Osteocyte (in vitro differentiated cells): Measurements from ENCODE around the gene ANO6. TPM values are rescaled to one million over a fixed set of nuclear protein-coding genes. Genes with fewer than 3 reads are reported as not detected.

Experiments
- DNase-seq: peaks from one replicate; pipeline ENCODE4 v3.0.0; 2021; ENCODE audit warnings: mixed read lengths; ENCODE audit not compliant: unreplicated experiment; ENCODE audit errors: extremely low spot score
- H3K27ac Mint-ChIP-seq: one replicate; pipeline ENCODE4 v1.8.0; 2021; ENCODE audit warnings: mild to moderate bottlenecking, mixed read lengths; ENCODE audit not compliant: unreplicated experiment
- H3K27me3 Mint-ChIP-seq: one replicate; pipeline ENCODE4 v1.8.0; 2021; ENCODE audit warnings: mixed read lengths; ENCODE audit not compliant: unreplicated experiment
- H3K36me3 Mint-ChIP-seq: one replicate; pipeline ENCODE4 v1.8.0; 2021; ENCODE audit warnings: mixed read lengths; ENCODE audit not compliant: unreplicated experiment
- H3K4me1 Mint-ChIP-seq: one replicate; pipeline ENCODE4 v1.8.0; 2021; ENCODE audit warnings: mixed read lengths; ENCODE audit not compliant: unreplicated experiment
- H3K4me3 Mint-ChIP-seq: one replicate; pipeline ENCODE4 v1.8.0; 2021; ENCODE audit warnings: mild to moderate bottlenecking, moderate library complexity, mixed read lengths; ENCODE audit not compliant: unreplicated experiment
- H3K9me3 Mint-ChIP-seq: one replicate; pipeline ENCODE4 v1.8.0; 2021; ENCODE audit warnings: mixed read lengths; ENCODE audit not compliant: unreplicated experiment
- total RNA-seq: library from RNA; stranded (reverse); gene quantifications from 2 replicates; pipeline ENCODE4 v1.2.1, GENCODE V29; 2021
- TF ChIP-seq, protein P1 (sequence below): fragments of 200-600 bp; sonication (generic); IDR thresholded peaks from 2 replicates; pipeline ENCODE4 v1.5.0; 2021; ENCODE audit warnings: antibody characterized with exemption, mild to moderate bottlenecking, moderate library complexity

ANO6 gene
- total RNA-seq, 1 donor from 2014 or later, result 65.5 TPM

DNA sequence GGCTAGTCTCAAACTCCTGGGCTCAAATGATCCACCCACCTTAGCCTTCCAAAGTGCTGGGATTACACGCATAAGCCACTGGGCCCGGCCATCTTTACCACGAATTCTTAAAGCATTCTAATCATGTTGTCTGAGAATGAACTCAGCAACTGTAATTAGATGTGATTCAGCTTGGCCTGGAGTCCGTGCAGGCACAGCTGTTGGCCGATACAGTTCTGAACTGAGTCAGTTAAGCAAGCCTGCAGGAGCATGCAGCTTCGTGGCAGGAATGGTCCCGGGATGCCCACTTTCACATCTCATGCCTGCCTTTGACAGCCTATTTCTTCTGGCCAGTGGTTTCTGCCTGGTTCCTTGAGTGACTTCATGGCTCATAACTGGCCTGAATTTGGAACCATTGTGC lies 194.1 kb downstream of the ANO6 start:
- Mint-ChIP-seq H3K27me3 (no peaks in the 10 kb centered on the region), H3K36me3 (peaks cover 28% of the 10 kb centered on the region), H3K9me3 (no peaks in the 10 kb centered on the region), H3K27ac (no peak overlapping the region), H3K4me1 (peaks cover 10% of the 10 kb centered on the region), H3K4me3 (no peak overlapping the region)
- TF ChIP-seq, protein P1, sequence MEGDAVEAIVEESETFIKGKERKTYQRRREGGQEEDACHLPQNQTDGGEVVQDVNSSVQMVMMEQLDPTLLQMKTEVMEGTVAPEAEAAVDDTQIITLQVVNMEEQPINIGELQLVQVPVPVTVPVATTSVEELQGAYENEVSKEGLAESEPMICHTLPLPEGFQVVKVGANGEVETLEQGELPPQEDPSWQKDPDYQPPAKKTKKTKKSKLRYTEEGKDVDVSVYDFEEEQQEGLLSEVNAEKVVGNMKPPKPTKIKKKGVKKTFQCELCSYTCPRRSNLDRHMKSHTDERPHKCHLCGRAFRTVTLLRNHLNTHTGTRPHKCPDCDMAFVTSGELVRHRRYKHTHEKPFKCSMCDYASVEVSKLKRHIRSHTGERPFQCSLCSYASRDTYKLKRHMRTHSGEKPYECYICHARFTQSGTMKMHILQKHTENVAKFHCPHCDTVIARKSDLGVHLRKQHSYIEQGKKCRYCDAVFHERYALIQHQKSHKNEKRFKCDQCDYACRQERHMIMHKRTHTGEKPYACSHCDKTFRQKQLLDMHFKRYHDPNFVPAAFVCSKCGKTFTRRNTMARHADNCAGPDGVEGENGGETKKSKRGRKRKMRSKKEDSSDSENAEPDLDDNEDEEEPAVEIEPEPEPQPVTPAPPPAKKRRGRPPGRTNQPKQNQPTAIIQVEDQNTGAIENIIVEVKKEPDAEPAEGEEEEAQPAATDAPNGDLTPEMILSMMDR, result no peak
- no peak for DNase-seq

GRCh38 chr12:45411626-45412025 lies 195.7 kb downstream of the ANO6 start:
- Mint-ChIP-seq H3K4me3 (no peak overlapping the region), H3K27ac (peak overlapping the region; percentile 21), H3K4me1 (peaks cover 20% of the 10 kb centered on the region), H3K27me3 (no peaks in the 10 kb centered on the region), H3K9me3 (no peaks in the 10 kb centered on the region), H3K36me3 (peaks cover 28% of the 10 kb centered on the region)
- DNase-seq, result no peak
- TF ChIP-seq, protein P1, result no peak

DNA sequence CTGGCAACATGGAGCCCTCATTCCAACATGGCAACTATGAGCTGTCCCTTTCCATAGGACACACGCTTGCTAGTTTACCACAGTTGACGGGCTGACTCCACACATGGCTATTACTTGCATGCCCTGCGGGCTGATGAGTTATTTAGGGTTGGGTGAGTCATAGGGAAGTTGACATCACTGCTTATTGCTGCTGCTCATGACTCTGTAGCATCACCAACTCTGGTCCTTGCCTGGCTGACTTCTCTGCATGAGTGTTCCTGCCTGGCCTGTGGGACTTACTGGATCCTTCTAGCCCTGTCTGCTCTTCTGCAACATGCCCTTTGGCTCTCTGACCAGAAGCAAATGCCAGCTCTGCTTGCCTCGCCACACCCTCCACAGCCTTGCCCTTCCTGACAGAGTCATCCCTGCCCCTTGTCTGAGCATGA lies 199.5 kb downstream of the ANO6 start:
- no peak for DNase-seq
- H3K27ac Mint-ChIP-seq, result peak overlapping the region; percentile 83
- TF ChIP-seq, protein P1, result no peak
- H3K36me3 Mint-ChIP-seq, result peaks cover 30% of the 10 kb centered on the region
- H3K9me3 Mint-ChIP-seq, result no peaks in the 10 kb centered on the region
- no peak overlapping the region for H3K4me3 Mint-ChIP-seq
- H3K27me3 Mint-ChIP-seq, result no peaks in the 10 kb centered on the region
- H3K4me1 Mint-ChIP-seq, result peaks cover 16% of the 10 kb centered on the region

DNA sequence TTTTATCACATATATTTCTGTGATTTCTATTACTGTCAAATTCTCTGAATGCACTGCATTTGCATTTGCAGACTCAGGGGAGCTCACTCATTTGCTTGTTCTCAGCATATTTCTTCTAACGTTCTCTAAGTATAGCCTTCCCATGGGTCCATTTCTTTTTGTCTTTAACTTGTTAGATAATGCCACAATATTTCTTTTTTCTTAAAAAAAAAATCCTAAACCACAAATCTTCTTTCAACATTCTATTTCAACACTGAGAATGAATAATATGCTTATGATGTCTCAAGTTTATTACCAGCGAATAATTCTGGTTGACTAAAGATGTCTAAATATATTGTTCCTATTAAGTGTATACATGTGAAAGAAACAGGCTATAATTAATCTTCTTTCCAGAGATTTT lies 200.2 kb downstream of the ANO6 start:
- Mint-ChIP-seq H3K4me3 (no peak overlapping the region), H3K27me3 (no peaks in the 10 kb centered on the region), H3K9me3 (no peaks in the 10 kb centered on the region), H3K27ac (peak overlapping the region; percentile 83), H3K4me1 (peaks cover 14% of the 10 kb centered on the region), H3K36me3 (peaks cover 32% of the 10 kb centered on the region)
- TF ChIP-seq, protein P1, result no peak
- DNase-seq, result no peak

GRCh38 chr12:45418520-45418919 lies 202.6 kb downstream of the ANO6 start:
- DNase-seq, result no peak
- Mint-ChIP-seq H3K4me3 (no peak overlapping the region), H3K9me3 (no peaks in the 10 kb centered on the region), H3K27me3 (no peaks in the 10 kb centered on the region), H3K4me1 (peaks cover 14% of the 10 kb centered on the region), H3K36me3 (peaks cover 35% of the 10 kb centered on the region), H3K27ac (no peak overlapping the region)
- TF ChIP-seq, protein P1, result no peak
